HEK293 (cell line): ENCODE measurements around the gene EPB41L2.

Source experiments
- CTCF ChIA-PET: fragments of 350-600 bp; formaldehyde crosslinking; extraction: SDS; loops from one replicate; lab custom pipeline; 2021; ENCODE audit warnings: antibody characterized with exemption; lab: Yijun Ruan, JAX
- POLR2A ChIA-PET: fragments of 300-600 bp; formaldehyde crosslinking; extraction: SDS; loops from one replicate; lab custom pipeline; 2020; ENCODE audit warnings: antibody characterized with exemption, inconsistent platforms; lab: Yijun Ruan, JAX
- H3K27ac ChIP-seq: fragments of 200-500 bp; sonication (Bioruptor generic); 2 replicates; pipeline ENCODE4 v1.5.1; 2014; ENCODE audit warnings: low read depth, low read length, control low read depth, inconsistent platforms; ENCODE audit errors: extremely low read depth
- H3K36me3 ChIP-seq, 2 experiments: fragments of 200-500 bp in 1 of 2; sonication (Bioruptor generic) in 1 of 2; 1 replicate in 1 of 2; 2 replicates in 1 of 2; pipeline ENCODE4 v1.5.1; 2014 to 2017; ENCODE audit warnings: inconsistent platforms in 2 of 2, low read length in 2 of 2; ENCODE audit not compliant: control insufficient read depth in 2 of 2, insufficient read depth in 1 of 2
- H3K4me1 ChIP-seq: fragments of 200-500 bp; sonication (Bioruptor generic); 2 replicates; pipeline ENCODE4 v1.5.1; 2014; ENCODE audit warnings: mild to moderate bottlenecking, low read length, inconsistent platforms; ENCODE audit not compliant: control insufficient read depth, insufficient read depth
- H3K4me3 ChIP-seq: 2 replicates; pipeline ENCODE4 v1.5.1; 2011; ENCODE audit warnings: low read depth, mild to moderate bottlenecking, control low read depth, low read length, moderate library complexity
- H3K9me3 ChIP-seq: fragments of 200-500 bp; sonication (Bioruptor generic); 2 replicates; pipeline ENCODE4 v1.5.1; 2014; ENCODE audit warnings: low read depth, low read length, inconsistent platforms; ENCODE audit not compliant: control insufficient read depth, insufficient read depth
- BCL11B ChIP-seq: fragments of 450-650 bp; formaldehyde crosslinking; IDR thresholded peaks from 2 replicates; pipeline ENCODE4 v1.5.1; 2016; ENCODE audit warnings: low read depth, missing biosample characterization, missing genetic modification characterization
- GLIS2 ChIP-seq: fragments of 450-650 bp; formaldehyde crosslinking; IDR thresholded peaks from 2 replicates; pipeline ENCODE4 v1.5.1; 2016; ENCODE audit warnings: missing biosample characterization, missing genetic modification characterization
- HOXD13 ChIP-seq: sonication (generic); formaldehyde crosslinking; IDR thresholded peaks from 2 replicates; pipeline ENCODE4 v1.8.0; 2022; ENCODE audit warnings: missing genetic modification reagents, borderline replicate concordance
- KLF16 ChIP-seq: fragments of 450-650 bp; formaldehyde crosslinking; IDR thresholded peaks from 2 replicates; pipeline ENCODE4 v1.5.1; 2017; ENCODE audit warnings: missing biosample characterization, missing genetic modification characterization
- MZF1 ChIP-seq: fragments of 450-650 bp; formaldehyde crosslinking; IDR thresholded peaks from 2 replicates; pipeline ENCODE4 v1.5.1; 2017; ENCODE audit warnings: missing biosample characterization, missing genetic modification characterization, borderline replicate concordance
- SETDB1 ChIP-seq: IDR thresholded peaks from one replicate; pipeline ENCODE4 v1.6.1; 2017; ENCODE audit warnings: mild to moderate bottlenecking, low read length, moderate library complexity, mixed read lengths; ENCODE audit not compliant: insufficient read length
- TRIM28 ChIP-seq: IDR thresholded peaks from 2 replicates; pipeline ENCODE4 v1.6.1; 2011; ENCODE audit warnings: low read length, control low read depth, borderline replicate concordance
- ZBTB11 ChIP-seq: fragments of 450-650 bp; formaldehyde crosslinking; conservative IDR thresholded peaks from 2 replicates; pipeline ENCODE4 v1.5.1; 2016; ENCODE audit warnings: low read depth, missing biosample characterization, missing genetic modification characterization
- ZBTB8A ChIP-seq: fragments of 450-650 bp; formaldehyde crosslinking; IDR thresholded peaks from 2 replicates; pipeline ENCODE4 v1.5.1; 2016; ENCODE audit warnings: missing biosample characterization, missing genetic modification characterization
- ZFP3 ChIP-seq: fragments of 450-650 bp; formaldehyde crosslinking; IDR thresholded peaks from 2 replicates; pipeline ENCODE4 v1.5.1; 2016; ENCODE audit warnings: low read depth, missing biosample characterization, missing genetic modification characterization
- ZNF114 ChIP-seq: fragments of 450-650 bp; formaldehyde crosslinking; IDR thresholded peaks from 2 replicates; pipeline ENCODE4 v1.5.0; 2017; ENCODE audit warnings: missing biosample characterization, missing genetic modification characterization
- ZNF132 ChIP-seq: fragments of 450-650 bp; formaldehyde crosslinking; IDR thresholded peaks from 2 replicates; pipeline ENCODE4 v1.5.1; 2017; ENCODE audit warnings: missing biosample characterization, missing genetic modification characterization, borderline replicate concordance
- ZNF133 ChIP-seq: fragments of 450-650 bp; formaldehyde crosslinking; IDR thresholded peaks from 2 replicates; pipeline ENCODE4 v1.5.1; 2016; ENCODE audit warnings: missing biosample characterization, missing genetic modification characterization
- ZNF157 ChIP-seq: fragments of 450-650 bp; formaldehyde crosslinking; IDR thresholded peaks from 2 replicates; pipeline ENCODE4 v1.5.1; 2016; ENCODE audit warnings: missing biosample characterization, missing genetic modification characterization
- ZNF174 ChIP-seq: fragments of 450-650 bp; formaldehyde crosslinking; IDR thresholded peaks from 2 replicates; pipeline ENCODE4 v1.5.0; 2017; ENCODE audit warnings: missing biosample characterization, mild to moderate bottlenecking, missing genetic modification characterization
- ZNF19 ChIP-seq: fragments of 450-650 bp; formaldehyde crosslinking; IDR thresholded peaks from 2 replicates; pipeline ENCODE4; 2016; ENCODE audit warnings: missing biosample characterization, missing genetic modification characterization, low read depth
- ZNF24 ChIP-seq: fragments of 450-650 bp; formaldehyde crosslinking; IDR thresholded peaks from 2 replicates; pipeline ENCODE4 v1.5.1; 2016; ENCODE audit warnings: missing biosample characterization, missing genetic modification characterization
- ZNF335 ChIP-seq: fragments of 450-650 bp; formaldehyde crosslinking; conservative IDR thresholded peaks from 2 replicates; pipeline ENCODE4 v1.5.1; 2016; ENCODE audit warnings: missing biosample characterization, missing genetic modification characterization
- ZNF366 ChIP-seq: fragments of 450-650 bp; formaldehyde crosslinking; conservative IDR thresholded peaks from 2 replicates; pipeline ENCODE4 v1.5.1; 2016; ENCODE audit warnings: missing biosample characterization, missing genetic modification characterization
- ZNF416 ChIP-seq: fragments of 450-650 bp; formaldehyde crosslinking; IDR thresholded peaks from 2 replicates; pipeline ENCODE4 v1.5.1; 2016; ENCODE audit warnings: missing biosample characterization, missing genetic modification characterization
- ZNF48 ChIP-seq: fragments of 450-650 bp; formaldehyde crosslinking; IDR thresholded peaks from 2 replicates; pipeline ENCODE4 v1.5.1; 2016; ENCODE audit warnings: missing biosample characterization, missing genetic modification characterization
- ZNF510 ChIP-seq: fragments of 450-650 bp; formaldehyde crosslinking; IDR thresholded peaks from 2 replicates; pipeline ENCODE4 v1.5.1; 2018; ENCODE audit warnings: mild to moderate bottlenecking, missing genetic modification characterization, missing biosample characterization; ENCODE audit not compliant: insufficient replicate concordance
- ZNF514 ChIP-seq: fragments of 450-650 bp; formaldehyde crosslinking; IDR thresholded peaks from 2 replicates; pipeline ENCODE4 v1.5.1; 2016; ENCODE audit warnings: missing biosample characterization, missing genetic modification characterization
- ZNF530 ChIP-seq: fragments of 450-650 bp; formaldehyde crosslinking; IDR thresholded peaks from 2 replicates; pipeline ENCODE4 v1.5.1; 2016; ENCODE audit warnings: low read depth, missing biosample characterization, missing genetic modification characterization
- ZNF626 ChIP-seq: fragments of 450-650 bp; sonication (Bioruptor Pico); formaldehyde crosslinking; IDR thresholded peaks from 2 replicates; pipeline ENCODE4 v1.5.1; 2018; ENCODE audit warnings: missing biosample characterization, missing genetic modification characterization, inconsistent platforms
- ZNF707 ChIP-seq: fragments of 450-650 bp; formaldehyde crosslinking; IDR thresholded peaks from 2 replicates; pipeline ENCODE4 v1.5.1; 2016; ENCODE audit warnings: missing biosample characterization, missing genetic modification characterization
- ZNF76 ChIP-seq: fragments of 450-650 bp; formaldehyde crosslinking; IDR thresholded peaks from 2 replicates; pipeline ENCODE4; 2016; ENCODE audit warnings: low read depth, missing biosample characterization, missing genetic modification characterization, borderline replicate concordance
- ZNF791 ChIP-seq: fragments of 450-650 bp; formaldehyde crosslinking; IDR thresholded peaks from 2 replicates; pipeline ENCODE4 v1.5.1; 2016; ENCODE audit warnings: missing biosample characterization, missing genetic modification characterization
- ZSCAN16 ChIP-seq: fragments of 450-650 bp; formaldehyde crosslinking; IDR thresholded peaks from 2 replicates; pipeline ENCODE4 v1.5.1; 2016; ENCODE audit warnings: missing biosample characterization, missing genetic modification characterization

EPB41L2 gene

GRCh38 chr6:131054392-131055250, 8.4 kb downstream of the EPB41L2 start:
- H3K4me1 ChIP-seq, result peaks cover 4% of the 10 kb centered on the region; the same call in 1 of the 2 replicates
- H3K9me3 ChIP-seq, result no peaks in the 10 kb centered on the region
- H3K36me3 ChIP-seq, result peaks cover 0 to 20% of the 10 kb centered on the region in 2 experiments; a peak in 2 of 3 replicates
- ChIA-PET CTCF (interaction anchor here (0.7 to 2.3 kb wide), 2 partner anchors 169 to 504 kb away, joined by 4 to 6 read pairs; no protein-coding TSS in a partner anchor), POLR2A (no interaction called here)
- no peak overlapping the region for H3K4me3 ChIP-seq
- TF ChIP-seq ZNF791 (tag by site-specific recombination) (no peak), ZNF510 (tag by site-specific recombination) (peak; percentile 33), SETDB1 (peak; percentile 94), TRIM28 (peak; percentile 95; the same call in 1 of the 2 replicates), ZNF626 (tag by site-specific recombination) (peak; percentile 45; the same call in 1 of the 2 replicates), ZNF366 (no peak), ZNF114 (tag by site-specific recombination) (no peak)
- H3K27ac ChIP-seq, result no peak overlapping the region

DNA sequence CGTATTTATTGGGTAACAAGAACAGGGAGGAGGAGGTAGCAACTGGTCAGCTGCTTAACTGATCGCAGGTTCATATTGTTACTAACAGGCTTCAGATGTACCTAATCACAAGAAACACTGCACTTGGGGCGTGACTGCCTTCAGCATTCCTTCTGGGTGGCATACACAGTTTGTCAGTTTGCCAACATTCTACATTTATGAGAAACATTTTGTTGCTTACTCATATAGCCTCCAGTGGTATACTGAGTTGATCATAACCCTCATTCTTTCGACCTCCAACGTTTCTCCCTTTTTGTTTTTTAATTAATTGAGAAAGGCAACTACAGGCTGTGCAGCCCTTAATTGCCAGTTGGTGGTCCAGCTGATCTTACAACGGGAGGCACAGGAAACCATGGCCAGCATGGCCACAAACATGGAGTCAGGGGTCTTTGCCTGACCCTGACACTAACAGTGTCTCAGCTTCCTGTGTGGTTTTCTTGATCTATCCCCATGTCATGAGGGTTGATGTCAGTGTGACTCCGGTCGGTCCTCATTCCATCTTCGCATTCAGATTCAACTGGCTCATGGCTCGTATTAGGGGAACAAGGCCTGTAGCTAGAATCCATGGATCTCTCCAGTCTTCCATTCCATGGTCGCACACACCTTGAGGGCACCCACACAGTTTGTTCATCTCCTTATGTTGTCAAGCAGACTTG, 9.4 kb downstream of the EPB41L2 start:
- CTCF ChIA-PET, result interaction anchor here (2.3 kb wide), 1 partner anchor 168 kb away, joined by 4 read pairs; no protein-coding TSS in a partner anchor
- Histone ChIP-seq H3K9me3 (no peaks in the 10 kb centered on the region), H3K4me3 (no peak overlapping the region), H3K4me1 (peaks cover 7% of the 10 kb centered on the region; the same call in 1 of the 2 replicates), H3K36me3 (peaks cover 0 to 20% of the 10 kb centered on the region in 2 experiments; a peak in 2 of 3 replicates), H3K27ac (no peak overlapping the region)
- TF ChIP-seq ZNF132 (no peak), ZNF24 (tag by site-specific recombination) (no peak), HOXD13 (CRISPR knock-in tag) (no peak), ZSCAN16 (tag by site-specific recombination) (no peak), ZFP3 (no peak), KLF16 (tag by site-specific recombination) (no peak)
- POLR2A ChIA-PET, result interaction anchor here (1.1 kb wide), 1 partner anchor 9 kb away, joined by 3 read pairs; the partner anchor contains the start of gene EPB41L2

DNA sequence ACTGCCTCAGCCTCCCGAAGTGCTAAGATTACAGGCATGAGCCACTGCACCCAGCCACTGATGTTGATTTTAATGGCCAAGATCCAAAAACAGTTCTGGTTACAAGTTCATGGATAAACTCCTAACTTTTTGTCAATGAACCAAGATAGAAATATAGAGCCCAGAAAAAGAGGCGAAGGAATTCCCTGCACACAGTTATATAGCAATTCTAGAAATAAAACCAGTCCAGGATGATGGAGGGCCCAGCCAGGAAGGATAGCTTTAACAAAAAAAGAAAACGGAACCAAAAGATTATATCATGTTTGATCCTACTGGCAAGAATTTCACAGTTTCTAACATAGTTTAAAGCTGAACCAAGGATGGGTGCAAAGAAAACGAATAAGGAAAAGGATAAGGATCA, 10.9 kb downstream of the EPB41L2 start:
- no peak overlapping the region for H3K27ac ChIP-seq
- H3K36me3 ChIP-seq, result peaks cover 0 to 20% of the 10 kb centered on the region in 2 experiments; a peak in 2 of 3 replicates
- peaks cover 8% of the 10 kb centered on the region for H3K4me1 ChIP-seq
- ChIA-PET POLR2A (no interaction called here), CTCF (no interaction called here)
- no peak overlapping the region for H3K4me3 ChIP-seq
- H3K9me3 ChIP-seq, result no peaks in the 10 kb centered on the region
- TF ChIP-seq ZNF335 (tag by site-specific recombination) (no peak), BCL11B (no peak), ZNF514 (tag by site-specific recombination) (no peak), ZNF510 (tag by site-specific recombination) (no peak), MZF1 (no peak), ZNF133 (tag by site-specific recombination) (no peak), ZNF707 (tag by site-specific recombination) (no peak), ZNF530 (no peak), ZNF76 (no peak), ZNF157 (no peak), GLIS2 (no peak), ZNF416 (tag by site-specific recombination) (no peak), ZNF48 (tag by site-specific recombination) (no peak), ZBTB8A (no peak), ZBTB11 (no peak), ZNF174 (tag by site-specific recombination) (no peak), ZNF19 (tag by site-specific recombination) (no peak)
